IPS-18c (cell line): ENCODE results near the gene CSK.

ENCODE experiments used
- H3K4me3 ChIP-seq: 2 replicates; pipeline ENCODE4 v1.7.0; 2013; ENCODE audit warnings: low read depth, mild to moderate bottlenecking, low read length, moderate library complexity; ENCODE audit not compliant: insufficient read depth
- H3K9me3 ChIP-seq: one replicate; pipeline ENCODE4 v1.6.1; 2013; ENCODE audit warnings: mild to moderate bottlenecking, low read length, moderate library complexity; ENCODE audit not compliant: control insufficient read depth, insufficient read depth

CSK gene

DNA sequence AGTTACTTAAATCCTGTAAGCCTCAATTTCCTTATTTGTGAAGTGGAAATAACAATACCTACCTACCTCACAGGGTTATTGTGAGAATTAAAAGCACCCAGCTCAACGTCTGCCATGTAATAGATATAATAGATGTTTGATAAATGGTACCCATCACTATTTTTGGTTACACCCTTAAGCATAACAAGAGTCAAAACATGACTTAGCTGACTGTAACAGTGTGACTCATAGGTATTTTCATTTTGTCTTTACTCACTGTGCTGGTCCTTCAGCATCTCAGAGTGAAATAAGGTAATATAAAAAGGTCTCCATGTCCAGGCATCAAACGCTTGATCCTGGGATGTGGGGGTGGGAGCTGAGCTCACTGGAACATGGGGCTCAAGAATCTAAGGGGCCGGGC lies 47.6 kb downstream of the CSK start:
- H3K9me3 ChIP-seq: no peaks in the 10 kb centered on the region

DNA sequence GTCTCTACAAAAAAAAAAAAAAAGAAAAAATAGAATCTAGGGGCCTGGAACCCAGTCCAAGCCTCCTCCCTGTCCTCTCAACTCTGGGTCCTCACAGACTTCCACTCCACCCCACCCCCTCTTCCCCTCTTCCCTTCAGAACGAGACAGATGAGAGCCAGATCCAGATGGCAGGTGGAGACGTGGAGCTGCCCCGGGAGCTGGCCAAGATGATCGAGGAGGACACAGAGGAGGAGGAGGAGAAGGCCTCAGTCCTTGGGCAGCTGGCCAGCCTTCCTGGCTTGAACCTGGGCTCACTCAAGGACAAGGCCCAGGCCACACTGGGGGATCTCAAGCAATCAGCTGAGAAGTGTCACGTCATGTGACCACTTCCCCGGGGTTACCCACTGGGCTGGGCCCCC lies 48.1 kb downstream of the CSK start:
- Histone ChIP-seq H3K4me3 (no peak overlapping the region), H3K9me3 (no peaks in the 10 kb centered on the region)

More for the DNA sequence above, 47.6 kb downstream of the CSK start:
- H3K4me3 ChIP-seq: no peak overlapping the region

GRCh38 chr15:74830868-74831267 lies 49.0 kb downstream of the CSK start:
- Histone ChIP-seq H3K9me3 (no peaks in the 10 kb centered on the region), H3K4me3 (no peak overlapping the region)

- Histone ChIP-seq H3K9me3 (no peaks in the 10 kb centered on the region), H3K4me3 (no peak overlapping the region)
Measured at GRCh38 chr15:74831813-74832495, 50.1 kb downstream of the CSK start.

GRCh38 chr15:74832826-74833225 lies 50.9 kb downstream of the CSK start:
- H3K4me3 ChIP-seq: no peak overlapping the region
- H3K9me3 ChIP-seq: no peaks in the 10 kb centered on the region

- Histone ChIP-seq H3K9me3 (no peaks in the 10 kb centered on the region), H3K4me3 (no peak overlapping the region)
Measured at GRCh38 chr15:74833376-74834107, 51.7 kb downstream of the CSK start.

DNA sequence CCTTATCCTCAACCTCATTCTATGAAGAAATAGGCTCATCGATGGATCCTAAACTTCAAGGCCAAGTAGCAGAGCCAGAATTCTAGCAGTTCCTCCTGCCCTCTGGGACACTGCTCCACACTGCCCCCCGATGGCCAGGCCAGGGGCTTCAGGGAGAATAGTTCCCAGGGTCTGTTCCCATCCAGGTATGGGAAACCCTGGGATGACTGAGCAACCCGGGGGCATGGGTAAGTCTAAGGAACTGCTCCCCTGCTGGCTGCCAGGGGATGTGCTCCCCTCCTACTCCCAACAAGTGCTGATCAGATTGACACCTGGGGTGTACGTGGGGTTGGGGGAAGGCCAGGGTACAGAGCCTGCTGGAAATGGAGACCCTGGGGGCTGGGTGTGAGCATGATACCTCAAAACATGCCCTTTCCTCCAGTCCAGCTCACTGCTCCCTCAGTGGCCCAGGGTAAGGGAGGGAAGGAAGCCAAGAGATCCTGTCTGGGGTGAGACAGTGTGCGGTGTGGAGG lies 53.5 kb downstream of the CSK start:
- Histone ChIP-seq H3K9me3 (no peaks in the 10 kb centered on the region), H3K4me3 (no peak overlapping the region)

DNA sequence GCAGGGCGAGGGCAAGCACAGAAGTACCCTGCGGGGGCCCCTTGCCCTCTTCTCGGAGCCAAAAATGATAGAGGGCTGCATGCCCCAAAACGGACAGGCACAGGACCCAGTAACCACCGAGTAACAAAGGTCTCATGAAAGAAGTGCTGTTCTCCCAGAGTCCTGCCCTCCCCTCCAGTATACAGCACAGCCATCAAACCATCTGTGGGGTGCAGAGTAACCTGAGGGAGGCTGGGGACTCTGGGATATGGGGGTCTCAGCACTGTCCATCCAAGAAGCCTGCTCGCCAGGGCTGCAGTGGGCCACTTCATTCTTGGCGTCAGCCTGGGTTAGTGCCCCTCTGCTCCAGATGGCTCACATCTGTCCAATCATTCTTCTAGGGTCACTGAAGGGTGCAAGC lies 55.0 kb downstream of the CSK start:
- Histone ChIP-seq H3K4me3 (no peak overlapping the region), H3K9me3 (no peaks in the 10 kb centered on the region)

DNA sequence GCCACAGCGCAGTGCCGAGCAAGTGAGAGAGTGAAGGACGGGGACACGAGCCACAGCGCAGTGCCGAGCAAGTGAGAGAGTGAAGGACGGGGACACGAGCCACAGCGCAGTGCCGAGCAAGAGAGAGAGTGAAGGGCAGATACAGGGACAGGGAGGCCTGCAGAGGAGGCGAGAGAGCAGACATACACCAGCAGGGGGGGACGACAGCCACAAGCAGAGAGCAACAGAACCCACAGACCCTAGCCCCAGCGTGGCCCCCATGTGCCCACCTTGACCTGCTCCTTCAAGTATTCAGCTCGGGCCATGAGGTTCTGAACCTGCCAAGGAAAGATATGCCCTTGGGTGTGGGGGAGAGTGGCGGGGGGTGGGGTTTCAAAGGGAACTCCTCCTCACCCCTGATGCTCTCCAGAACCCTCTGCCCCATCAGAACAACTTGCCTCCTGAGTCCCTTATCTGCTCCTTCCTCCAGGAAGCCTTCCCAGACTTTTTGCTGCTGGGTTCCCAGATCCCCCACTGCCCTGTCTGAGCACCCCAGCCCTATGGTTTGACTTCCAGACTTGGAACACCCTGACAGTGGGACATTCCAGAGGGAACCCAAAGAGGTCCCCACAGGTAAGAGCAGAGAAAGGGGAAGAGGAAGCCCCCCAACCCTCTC lies 55.7 kb downstream of the CSK start:
- H3K9me3 ChIP-seq: no peaks in the 10 kb centered on the region
- no peak overlapping the region for H3K4me3 ChIP-seq

DNA sequence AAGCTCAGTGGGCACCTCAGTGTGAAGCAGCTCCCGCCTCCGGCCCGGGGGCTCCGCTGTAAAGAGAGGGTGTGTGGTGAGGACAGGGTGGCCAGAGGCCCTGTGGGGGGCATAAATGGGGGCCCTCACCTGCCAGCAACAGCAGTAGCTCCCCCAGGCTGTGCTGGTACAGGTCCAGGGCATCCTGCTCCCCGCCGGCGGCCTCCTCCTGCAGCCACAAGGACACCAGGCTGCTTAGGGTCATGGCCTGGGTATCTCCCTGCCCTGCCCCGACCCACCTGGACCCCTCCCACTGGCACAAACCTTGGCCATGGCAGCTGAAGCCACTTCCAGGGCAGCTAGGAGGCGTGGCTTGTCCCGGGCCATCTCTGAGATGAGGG lies 56.2 kb downstream of the CSK start:
- H3K9me3 ChIP-seq: no peaks in the 10 kb centered on the region
- no peak overlapping the region for H3K4me3 ChIP-seq

DNA sequence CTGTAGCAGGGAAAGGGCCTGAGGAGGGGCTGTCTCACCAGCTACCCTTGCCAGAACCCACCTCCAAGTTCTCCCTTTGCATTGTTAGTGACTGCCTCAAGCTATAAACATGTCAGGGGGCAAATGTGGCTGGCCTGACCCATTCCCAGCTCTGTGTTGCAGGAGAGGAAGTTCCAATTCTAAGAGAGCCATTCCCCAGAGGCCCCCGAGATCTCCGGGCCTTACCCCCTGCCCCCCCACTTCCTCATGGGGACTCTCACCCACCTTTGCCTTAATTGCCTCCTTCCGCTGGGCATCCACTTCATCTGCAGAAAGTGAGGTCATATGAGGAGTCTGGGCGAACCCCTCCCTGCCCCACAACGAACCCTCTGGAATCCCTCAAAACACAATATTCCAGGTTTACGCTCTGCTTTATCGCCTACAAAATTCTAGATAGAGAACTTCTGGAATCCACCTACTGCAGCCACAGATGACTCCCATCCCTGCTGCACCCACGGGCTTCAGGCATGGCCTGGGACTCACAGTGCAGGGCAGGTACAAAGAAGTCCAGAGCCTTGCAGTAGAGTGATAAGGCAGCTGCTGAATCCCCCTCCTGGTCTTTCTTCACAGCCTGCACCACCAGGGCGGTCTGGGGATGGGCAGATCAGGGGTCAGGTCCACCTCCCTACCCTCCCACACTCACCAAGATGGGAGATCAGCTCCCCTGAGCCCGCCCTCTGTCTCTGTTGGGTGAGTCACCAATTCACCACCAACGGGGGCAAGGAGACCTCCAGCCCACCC lies 57.1 kb downstream of the CSK start:
- Histone ChIP-seq H3K4me3 (no peak overlapping the region), H3K9me3 (no peaks in the 10 kb centered on the region)

DNA sequence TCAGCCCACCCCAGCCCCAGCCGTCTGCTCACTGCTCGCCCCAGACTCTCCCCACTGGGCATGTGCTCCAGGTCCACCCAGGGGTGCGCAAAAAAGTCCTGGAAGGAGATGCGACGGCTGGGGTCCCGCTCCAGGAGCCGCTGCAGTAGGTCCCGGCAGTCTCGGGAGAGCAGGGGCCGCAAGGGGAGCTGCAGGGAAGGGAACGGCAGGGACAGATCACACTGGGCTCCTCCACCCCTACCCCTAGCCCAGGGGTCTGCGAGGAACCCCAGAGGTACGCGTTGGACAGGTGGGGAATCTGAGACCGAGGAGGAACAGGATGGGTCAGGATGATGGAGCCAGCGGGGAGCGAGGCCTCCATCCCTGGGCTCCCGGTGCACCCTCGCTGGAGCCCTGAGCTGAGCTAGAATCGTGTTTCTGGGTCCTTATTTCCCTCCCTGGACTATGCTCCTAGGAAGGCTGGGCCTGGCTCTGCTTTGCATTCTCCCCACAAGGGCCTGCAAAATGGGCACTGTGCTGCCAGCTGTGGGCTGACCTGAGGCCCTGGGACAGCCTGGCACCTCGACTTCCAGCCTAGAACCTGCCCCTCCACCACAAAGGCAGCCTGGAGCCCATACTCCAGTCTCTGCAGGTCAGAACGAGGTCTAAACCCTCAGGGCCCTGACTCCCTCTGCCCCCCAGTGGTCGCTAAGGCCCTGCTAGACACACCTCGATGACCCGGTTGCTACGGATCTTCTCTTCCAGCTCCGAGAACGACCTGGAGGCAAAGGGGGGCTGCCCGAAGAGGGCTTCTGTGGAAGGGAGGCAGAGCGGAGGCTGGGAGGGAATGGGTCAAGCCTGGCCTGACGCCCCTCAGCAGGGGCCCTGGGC lies 57.9 kb downstream of the CSK start:
- no peak overlapping the region for H3K4me3 ChIP-seq
- H3K9me3 ChIP-seq: no peaks in the 10 kb centered on the region

DNA sequence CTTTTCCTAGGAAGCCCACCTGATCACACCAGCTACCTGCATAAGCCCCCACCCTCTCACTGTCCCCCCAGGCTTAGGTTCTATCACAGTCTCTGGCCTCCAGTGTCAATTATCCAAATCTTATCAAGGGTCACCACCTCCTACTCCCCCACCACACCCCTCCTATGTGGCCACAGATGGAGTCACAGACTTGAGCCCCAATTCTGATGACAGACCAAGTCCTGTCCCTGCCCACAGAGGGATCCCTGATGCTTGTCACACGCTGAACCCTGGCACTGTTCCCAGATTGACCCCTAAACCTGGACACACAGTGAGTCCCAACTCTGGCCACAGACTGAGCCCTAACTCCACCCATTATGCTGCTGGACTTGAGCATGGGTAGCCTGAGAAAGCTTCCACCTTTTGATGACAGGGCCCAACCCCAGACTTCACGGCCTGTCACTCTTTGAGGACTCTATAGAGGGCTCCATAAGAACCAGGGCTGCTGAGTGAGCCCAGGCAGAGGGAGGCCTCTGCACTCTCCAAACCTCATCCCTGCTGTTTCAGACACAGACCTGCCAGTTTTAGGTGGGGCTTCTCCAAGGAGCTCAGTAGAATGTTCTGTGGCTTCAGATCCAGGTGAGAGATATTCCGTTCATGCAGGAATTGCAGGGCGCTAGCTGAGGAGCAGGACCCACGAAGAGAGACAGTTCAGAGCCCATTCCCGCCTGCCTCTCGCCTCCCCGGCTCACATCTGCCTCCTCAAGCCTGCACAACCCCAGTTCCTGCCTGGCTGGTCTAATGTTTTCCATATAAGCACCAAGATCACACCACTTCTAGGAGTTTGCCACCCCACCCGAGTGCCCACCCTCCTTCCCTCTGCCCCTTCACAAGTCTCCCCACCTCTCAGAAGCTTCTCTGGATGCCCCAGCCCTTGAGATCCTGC lies 59.2 kb downstream of the CSK start:
- no peak overlapping the region for H3K4me3 ChIP-seq

GRCh38 chr15:74841891-74842373 lies 60.1 kb downstream of the CSK start:
- no peaks in the 10 kb centered on the region for H3K9me3 ChIP-seq

More for the DNA sequence above, 59.2 kb downstream of the CSK start:
- H3K9me3 ChIP-seq: no peaks in the 10 kb centered on the region

DNA sequence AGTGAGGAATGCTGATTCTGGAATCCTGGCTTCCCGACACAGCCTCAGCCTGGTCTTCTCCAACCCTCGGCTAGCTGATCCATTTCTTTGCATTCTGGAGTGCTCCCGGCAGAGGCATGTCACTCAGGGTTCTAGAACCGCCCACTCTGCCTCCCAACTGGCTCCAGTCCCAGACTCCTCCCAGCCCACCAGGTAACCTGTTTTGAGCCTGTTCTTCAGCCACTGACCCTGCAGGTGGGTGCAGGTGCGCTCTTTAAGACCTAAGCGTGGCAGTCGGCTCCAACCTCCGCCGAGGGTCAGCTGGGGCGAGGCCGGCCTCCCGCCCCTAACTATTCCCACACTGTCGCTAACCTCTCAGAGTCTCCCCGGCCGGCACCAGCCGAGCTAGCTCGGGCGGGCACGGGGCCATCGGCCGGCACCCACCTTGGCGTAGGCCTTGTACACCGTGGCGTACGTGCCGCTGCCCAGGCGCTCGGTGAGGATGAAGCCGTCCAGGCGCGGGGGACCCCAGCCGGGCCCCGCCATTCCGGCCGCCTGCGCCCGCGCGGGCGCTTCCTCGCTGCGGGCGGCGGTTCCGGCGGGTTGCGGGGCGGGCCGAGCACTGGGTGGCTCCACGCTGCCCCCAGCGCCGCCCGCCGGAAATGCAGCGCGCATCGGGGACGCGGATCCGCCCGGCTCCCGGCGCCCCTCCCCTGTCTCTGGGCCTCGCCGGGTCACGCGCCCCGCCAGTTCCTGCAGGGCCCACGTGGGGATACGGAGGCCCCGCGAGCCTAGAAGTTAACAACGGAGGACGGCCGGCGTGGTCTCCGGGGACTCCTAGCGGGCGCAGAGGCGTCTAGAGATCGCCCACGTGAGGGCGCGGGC lies 60.9 kb downstream of the CSK start, which contains the start of gene ULK3:
ULK3 (minus strand) TSS at position 576 of the 864 bp plus-strand sequence; CDS start at position 525, 51 bp downstream.
- peak within 1 kb of the TSS; percentile 86 for H3K4me3 ChIP-seq
- no peaks in the 10 kb centered on the region for H3K9me3 ChIP-seq

More at GRCh38 chr15:74841891-74842373, 60.1 kb downstream of the CSK start:
- H3K4me3 ChIP-seq: peak overlapping the region; percentile 86; the same call in 1 of the 2 replicates
